Vagina (tissue), 2 donors: ENCODE measurements around the gene STK36.

ENCODE experiments used
- CTCF ChIP-seq, 3 experiments: fragments of 450-650 bp in 2 of 3; fragments of 200-600 bp in 1 of 3; sonication (generic) in 1 of 3; IDR thresholded peaks; one replicate each; pipeline ENCODE4 v1.5.1; 2017 to 2019; ENCODE audit warnings: antibody characterized with exemption in 3 of 3, mild to moderate bottlenecking in 2 of 3, moderate library complexity in 2 of 3
- POLR2AphosphoS5 ChIP-seq, 2 donors: sonication (generic); formaldehyde crosslinking; IDR thresholded peaks; one replicate each; pipeline ENCODE4 v1.9.0; 2017; ENCODE audit warnings: antibody characterized with exemption in 2 of 2, mild to moderate bottlenecking in 2 of 2, low read depth in 1 of 2; ENCODE audit not compliant: insufficient read depth in 1 of 2

GRCh38 chr2:218722419-218722818 lies 50.5 kb downstream of the STK36 start:
- TF ChIP-seq CTCF (IDR thresholded peaks at IDR 0.05) = no peak
- no peak for TF ChIP-seq POLR2AphosphoS5 (IDR thresholded peaks at IDR 0.05; ENCODE audit: insufficient read depth in 1 of 2, low read depth in 1 of 2)
